Measurements from ENCODE around the gene METTL18.
A peak's percentile ranks its signal among the peaks of the same experiment; 100 is the strongest.

The METTL18 gene

DNA sequence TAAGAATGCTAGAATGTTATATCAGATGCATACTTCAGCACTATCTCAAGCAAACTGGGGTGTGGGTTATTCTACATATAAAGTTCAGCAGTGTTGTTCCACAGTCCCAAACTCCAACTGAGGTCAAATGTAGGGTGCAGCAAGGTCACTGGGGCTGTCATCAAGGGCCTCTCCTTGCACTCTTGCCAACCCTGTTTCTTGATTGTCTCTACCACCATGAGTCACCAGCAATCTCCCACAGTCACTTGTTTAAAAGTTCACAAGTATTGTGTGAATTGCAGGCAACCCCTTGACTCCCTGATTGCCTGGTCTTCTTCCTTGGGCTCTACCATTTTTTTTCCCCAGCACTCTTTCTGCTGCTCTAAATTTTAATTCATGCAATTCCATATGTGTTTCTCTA lies 10.6 kb downstream of the METTL18 start:
- DNase-seq = peak; percentile 11

DNA sequence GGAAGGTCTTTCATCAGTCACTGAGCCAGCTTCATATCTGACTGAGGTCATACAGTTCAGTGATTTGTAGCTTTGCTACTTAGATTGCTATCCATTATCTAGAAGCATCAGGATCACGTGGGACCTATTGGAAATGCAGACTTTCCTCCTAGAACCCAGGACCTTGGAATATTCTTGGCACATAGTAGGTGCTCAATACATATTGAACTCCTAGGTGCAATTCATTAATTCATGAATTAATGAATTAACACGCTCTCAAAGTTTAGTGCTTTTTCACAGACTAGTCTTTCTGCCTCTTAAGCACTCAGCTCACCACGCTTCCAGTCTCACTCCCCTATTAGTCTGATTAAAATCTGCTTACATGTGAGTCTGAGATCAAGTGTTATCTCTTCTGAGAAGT lies 12.1 kb downstream of the METTL18 start:
- DNase-seq = no peak

DNA sequence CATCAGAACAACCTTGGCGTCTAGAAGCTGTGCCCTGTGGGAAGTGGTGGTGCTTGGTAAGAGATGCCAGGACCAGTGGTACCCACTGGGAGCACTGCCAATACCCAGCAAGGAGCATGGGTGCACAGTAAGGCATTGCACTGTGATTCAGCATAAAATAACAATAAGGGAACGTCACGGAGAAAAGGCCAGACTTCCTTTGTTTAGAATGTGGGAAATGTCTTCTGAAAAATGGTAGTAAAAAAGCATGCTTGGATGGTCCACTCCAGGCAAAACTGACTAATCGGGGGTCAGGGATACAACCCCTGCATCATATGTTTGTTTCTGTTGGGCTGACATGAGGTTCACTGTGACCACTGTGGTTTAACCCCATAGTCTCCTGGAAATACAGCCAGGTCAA lies 14.7 kb downstream of the METTL18 start:
- DNase-seq = no peak

DNA sequence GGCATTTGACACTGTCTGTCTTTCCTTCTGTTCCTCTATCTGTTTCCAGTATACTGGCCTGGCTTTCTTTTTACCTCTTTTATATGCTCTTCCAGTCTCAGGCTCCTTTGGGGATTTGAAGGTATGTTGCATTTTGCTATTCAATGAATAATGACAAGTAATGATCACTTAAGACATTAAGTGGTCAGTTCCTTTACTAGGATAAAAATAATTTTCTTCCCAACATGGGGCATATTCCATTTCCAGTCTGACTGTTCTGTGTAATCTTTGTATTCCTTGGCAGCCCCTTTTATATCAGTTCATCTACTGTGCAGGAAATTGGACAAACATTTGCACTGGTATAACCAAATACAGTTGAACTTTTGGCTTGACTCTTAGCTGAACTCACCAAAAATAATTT lies 15.6 kb downstream of the METTL18 start:
- DNase-seq = no peak

DNA sequence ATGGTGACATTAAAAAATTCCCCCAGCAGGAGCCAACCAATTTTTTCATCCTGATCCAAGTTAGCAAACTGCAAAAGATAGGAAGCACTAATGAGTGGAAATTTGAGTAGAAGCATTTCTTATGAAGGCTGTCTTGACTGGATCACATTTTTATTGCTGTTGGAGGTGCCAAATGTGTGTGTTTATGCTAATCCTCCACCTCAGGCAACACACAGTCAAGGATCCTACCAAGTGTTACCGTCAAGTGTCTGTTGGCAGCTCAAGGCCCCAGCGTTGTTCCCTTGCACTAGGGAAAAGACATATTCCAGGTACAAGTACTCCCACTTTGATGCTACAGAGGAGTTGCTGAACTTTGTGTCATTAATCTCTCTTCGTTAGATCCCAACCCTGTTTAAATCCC lies 18.3 kb downstream of the METTL18 start:
- no peak for DNase-seq

DNA sequence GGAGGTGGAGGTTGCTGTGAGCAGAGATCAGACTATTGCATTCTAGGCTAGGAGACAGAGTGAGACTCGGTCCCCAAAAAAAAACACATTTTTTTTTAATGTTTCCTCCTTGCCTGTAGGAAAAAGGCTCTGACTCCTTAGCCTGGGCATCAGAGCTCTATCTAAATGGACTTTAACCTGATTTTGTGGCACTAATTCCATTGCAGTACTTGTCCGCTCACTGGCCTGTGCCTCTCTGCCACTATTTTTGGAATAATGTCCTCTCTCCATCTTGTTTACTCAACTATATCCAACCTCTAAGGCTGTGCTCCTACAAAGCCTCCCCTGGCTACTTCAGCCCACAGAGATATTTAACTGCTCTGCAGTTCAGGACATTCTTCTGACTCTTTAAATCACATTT lies 26.5 kb downstream of the METTL18 start:
- DNase-seq = no peak

DNA sequence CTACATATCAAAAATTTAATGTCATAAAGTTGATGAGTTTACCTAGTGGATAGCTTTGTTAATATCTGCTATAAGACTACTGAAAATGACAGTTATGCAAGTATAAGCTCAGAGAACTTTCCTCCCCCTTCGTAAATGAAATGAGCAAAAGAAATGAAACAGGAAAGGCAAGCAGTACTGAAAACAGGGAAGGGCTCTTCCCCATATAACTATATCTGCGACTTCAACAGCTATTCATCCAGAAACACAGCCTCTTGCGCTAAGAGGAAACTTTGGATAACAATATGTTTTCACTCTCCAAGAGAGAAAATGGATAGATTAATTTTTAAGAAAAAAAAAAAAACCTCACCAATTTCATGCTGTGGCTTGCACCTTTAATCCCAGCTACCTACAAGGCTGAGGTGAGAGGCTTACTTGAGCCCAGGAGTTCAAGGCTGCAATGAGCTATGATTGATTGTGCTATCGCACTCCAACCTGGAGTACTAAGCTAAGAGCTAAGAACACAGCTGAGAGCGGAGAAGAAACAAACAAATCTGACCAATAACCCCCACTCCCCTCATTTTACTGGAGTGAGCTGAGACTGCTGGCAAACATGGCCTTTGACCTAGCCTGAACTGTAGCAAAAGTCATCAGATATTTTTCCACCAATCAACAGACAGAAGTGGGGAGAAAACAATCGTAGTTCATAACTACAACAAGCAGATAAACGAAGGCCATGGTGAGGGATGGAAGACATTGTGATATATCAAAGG lies 29.0 kb downstream of the METTL18 start:
- no peak for DNase-seq

DNA sequence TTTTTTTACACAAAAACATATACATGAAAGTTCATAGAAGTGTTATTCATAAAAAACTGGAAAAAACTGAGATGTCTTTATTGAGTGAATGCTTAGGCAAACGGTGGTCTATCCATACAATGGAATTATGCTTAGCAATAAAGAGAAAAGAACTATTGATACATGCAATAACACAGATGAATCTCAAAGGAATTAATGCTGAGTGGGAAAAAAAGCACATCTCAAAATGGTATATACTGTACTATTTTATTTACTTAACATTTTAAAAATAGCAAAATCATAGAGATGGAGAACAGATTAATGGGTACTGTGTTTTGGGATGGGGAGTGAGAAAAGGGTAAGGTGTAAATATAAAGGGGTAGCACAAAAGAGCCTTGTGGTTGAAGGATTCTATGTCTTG lies 29.8 kb downstream of the METTL18 start:
- no peak for DNase-seq

DNA sequence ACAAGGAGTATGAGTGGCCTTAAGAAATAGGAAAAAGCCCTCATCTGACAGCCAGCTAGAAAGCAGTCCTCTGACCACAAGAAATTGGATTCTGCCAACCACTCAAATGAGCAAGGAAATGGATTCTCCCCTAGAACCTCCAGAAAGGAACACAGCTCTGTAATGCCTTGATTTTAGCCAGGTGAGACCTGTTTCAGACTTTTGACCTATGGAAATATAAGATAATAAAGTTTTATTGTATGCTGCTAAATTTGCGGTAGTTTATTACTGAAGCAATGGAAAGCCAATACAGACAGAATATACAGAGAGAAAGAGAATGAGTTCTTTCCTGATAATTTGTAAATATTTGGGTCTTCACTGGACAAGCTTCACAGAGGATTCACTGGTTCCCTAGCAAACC lies 32.0 kb downstream of the METTL18 start:
- DNase-seq = no peak

DNA sequence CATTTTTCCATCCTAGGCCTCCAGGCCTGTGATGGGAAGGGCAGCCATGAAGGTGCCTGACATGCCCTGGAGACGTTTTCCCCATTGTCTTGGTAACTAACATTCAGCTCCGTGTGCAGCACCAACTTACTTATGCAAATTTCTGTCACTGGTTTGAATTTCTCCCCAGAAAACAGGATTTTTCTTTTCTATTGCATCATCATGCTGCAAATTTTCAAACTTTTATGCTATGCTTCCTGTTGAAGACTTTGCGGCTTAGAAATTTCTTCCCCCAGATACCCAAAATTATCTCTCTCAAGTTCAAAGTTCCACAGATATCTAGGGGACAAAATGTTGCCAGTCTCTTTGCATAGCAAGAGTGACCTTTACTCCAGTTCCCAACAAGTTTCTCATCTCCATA lies 35.7 kb downstream of the METTL18 start:
- DNase-seq = no peak

DNA sequence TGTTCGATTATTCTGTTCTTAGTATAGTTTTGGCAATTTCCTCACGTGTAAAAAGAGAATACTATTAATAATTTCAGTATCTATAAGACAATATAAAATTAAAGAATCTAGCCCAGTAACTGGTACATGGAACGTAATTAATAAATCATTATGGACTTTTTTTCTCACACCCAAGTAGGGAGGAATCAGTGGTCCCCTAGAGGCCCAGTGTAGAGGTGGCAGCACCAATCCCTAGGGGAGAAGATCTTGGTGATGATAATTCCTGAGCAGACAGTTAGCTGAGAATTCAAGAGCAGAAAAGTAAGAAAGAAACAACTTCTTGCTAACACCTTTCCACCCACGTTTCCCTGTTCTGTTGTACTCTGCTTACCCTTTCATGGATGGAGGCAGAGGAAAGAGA lies 41.2 kb downstream of the METTL18 start:
- DNase-seq = no peak

DNA sequence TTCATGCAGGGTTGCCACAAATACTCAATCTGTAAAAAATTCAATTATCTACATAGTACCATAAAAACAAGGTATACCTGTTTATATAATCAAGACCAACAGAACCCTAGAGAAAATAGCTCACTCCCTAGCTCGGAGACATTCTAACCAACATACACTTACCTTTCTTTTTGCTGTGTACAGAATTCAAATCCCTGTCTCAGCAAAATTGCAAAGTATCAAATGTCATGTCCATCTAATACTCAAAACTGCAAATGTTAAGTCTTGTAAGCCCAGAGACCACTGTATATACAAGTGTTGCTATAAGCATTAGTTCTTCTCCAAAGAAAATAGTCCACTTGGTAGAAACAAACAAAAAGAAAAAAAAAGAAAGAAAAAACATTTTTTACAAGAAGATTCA lies 44.7 kb downstream of the METTL18 start:
- DNase-seq = no peak

DNA sequence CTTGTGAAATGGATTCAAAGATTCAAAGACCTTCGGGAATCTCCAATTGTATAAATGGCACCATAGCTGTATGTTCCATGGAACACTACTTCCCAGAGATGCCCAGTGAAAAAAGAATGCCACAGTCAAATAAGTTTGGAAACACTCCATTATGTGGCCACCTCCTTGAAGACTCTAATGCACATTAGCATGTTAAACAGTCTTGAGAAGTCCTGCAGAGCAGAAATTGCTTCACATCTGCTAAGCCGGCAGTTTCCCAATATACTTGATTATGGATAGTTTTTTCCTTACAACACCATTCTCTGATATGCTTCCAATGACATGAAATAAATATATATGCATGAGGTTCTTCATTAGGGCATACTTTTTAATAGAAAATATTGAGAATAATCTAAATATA lies 48.2 kb downstream of the METTL18 start:
- no peak for DNase-seq

DNA sequence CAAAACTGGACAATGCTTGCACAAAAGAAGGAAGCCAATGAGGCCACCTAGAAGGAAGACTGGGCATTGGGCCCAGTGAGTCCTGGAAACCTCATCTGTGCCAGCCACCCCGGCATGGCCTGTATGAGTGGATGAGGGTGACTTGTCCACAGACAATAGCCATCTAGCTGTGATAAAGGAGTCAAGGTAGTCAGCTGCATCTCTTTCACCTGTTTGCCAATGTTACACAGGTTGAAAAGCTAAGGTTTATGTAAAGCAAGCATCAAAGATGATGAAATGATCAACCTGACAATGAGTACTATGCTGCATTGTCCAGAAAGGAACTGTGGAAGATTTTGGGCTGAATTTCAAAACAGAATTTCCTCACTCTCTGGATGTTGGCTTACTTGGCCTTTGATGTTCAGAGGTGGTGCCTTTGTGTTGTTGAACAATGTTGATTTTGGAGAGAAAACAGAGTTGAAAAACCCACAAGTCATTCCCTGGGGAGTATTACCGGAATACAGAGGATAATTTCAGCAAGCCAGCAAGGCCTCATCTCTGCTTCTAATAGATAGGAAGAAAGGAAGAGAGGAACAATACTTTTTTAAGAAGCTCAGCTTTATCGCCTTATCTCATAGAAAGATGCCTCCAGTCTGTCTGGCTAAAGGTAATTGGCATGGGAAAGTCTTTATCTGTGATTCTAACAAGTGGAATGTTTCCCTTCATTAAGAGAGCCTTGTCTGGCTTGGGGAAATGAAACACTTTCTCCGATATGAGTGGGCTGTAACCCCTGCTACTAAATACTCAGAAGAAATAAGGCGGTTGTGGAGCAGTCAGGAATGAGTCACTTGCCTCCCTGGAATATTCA lies 49.5 kb downstream of the METTL18 start:
- no peak for DNase-seq
